Upper lobe of left lung (tissue), 6 donors: Measurements from ENCODE around the gene HHAT. TPM values are rescaled to one million over a fixed set of nuclear protein-coding genes. Genes with fewer than 3 reads are reported as not detected.
A peak's percentile ranks its signal among the peaks of the same experiment; 100 is the strongest.

Source experiments
- ATAC-seq, 2 donors: fragments of 200-7000 bp; cut with Tn5 transposase; one replicate each; pipeline ENCODE4 v1.9.1; 2022; ENCODE audit warnings: mild to moderate bottlenecking in 2 of 2, moderate library complexity in 2 of 2; ENCODE audit not compliant: low FRiP score in 2 of 2
- DNase-seq, 2 donors: peaks; one replicate each; pipeline ENCODE4 v3.0.0-alpha.2; 2019 to 2020
- H3K27ac ChIP-seq, 4 donors: fragments of 200-600 bp; sonication (generic); one replicate each; pipeline ENCODE4 v1.5.1; 2016 to 2019
- H3K27me3 ChIP-seq, 4 donors: fragments of 200-600 bp; sonication (generic); one replicate each; pipeline ENCODE4 v1.5.1; 2017 to 2019
- H3K36me3 ChIP-seq, 4 donors: fragments of 200-600 bp; sonication (generic); one replicate each; pipeline ENCODE4 v1.5.1; 2016 to 2019
- H3K4me1 ChIP-seq, 4 donors: fragments of 200-600 bp; sonication (generic); one replicate each; pipeline ENCODE4 v1.5.1; 2018 to 2019
- H3K4me3 ChIP-seq, 4 donors: fragments of 200-600 bp; sonication (generic); one replicate each; pipeline ENCODE4 v1.5.1; 2017 to 2019; ENCODE audit warnings: mild to moderate bottlenecking in 2 of 4, moderate library complexity in 1 of 4
- H3K9me3 ChIP-seq, 4 donors: fragments of 200-600 bp; sonication (generic); one replicate each; pipeline ENCODE4 v1.5.1; 2018 to 2019
- CTCF ChIP-seq, 6 experiments: fragments of 450-650 bp in 4 of 6; fragments of 200-600 bp in 2 of 6; sonication (generic) in 2 of 6; IDR thresholded peaks; one replicate each; pipeline ENCODE4 v1.5.1; 2016 to 2019; ENCODE audit warnings: antibody characterized with exemption in 6 of 6
- EP300 ChIP-seq, 4 donors: sonication (generic); formaldehyde crosslinking; IDR thresholded peaks; one replicate each; pipeline ENCODE4 v1.5.1; 2017; ENCODE audit warnings: antibody characterized with exemption in 4 of 4, control low read depth in 2 of 4
- POLR2A ChIP-seq, 4 donors: fragments of 450-650 bp; IDR thresholded peaks; one replicate each; pipeline ENCODE4 v1.5.1; 2016 to 2017; ENCODE audit warnings: antibody characterized with exemption in 4 of 4, mild to moderate bottlenecking in 2 of 4
- POLR2AphosphoS5 ChIP-seq, 2 donors: sonication (generic); formaldehyde crosslinking; IDR thresholded peaks; one replicate each; pipeline ENCODE4 v1.5.1; 2017; ENCODE audit warnings: antibody characterized with exemption in 2 of 2
- WGBS, 2 donors: methylation state at CpG; one replicate each; pipeline ENCODE4 v1.1.5; 2017 to 2018; 5-methylcytosine and 5-hydroxymethylcytosine counted together
- total RNA-seq, 6 donors: library from RNA; depleted of rRNA in 4 of 6; stranded (reverse); fragments of >200 nt in 4 of 6; gene quantifications; one replicate each; pipeline versions ENCODE4 v1.1.0 to v1.2.1, GENCODE V29; 2016 to 2021
- donor health status: DM: no; HTN: no; CAD: no; lungs with moderate emphysema.
- donor health status: DM: no; HTN: yes; CAD: no; lungs with severe emphysema.

HHAT gene
- total RNA-seq, 6 donors from 2014 or later, result 4.6 to 8.1 (median 5.7) TPM

- Histone ChIP-seq H3K9me3 (no peaks in the 10 kb centered on the region), H3K27ac (no peak overlapping the region), H3K36me3 (no peaks in the 10 kb centered on the region), H3K4me3 (no peak overlapping the region), H3K4me1 (peaks cover 0 to 3% (median 0%) of the 10 kb centered on the region in 4 donors), H3K27me3 (no peaks in the 10 kb centered on the region)
- ATAC-seq, result no peak
- TF ChIP-seq CTCF (IDR thresholded peaks at IDR 0.05) (no peak), POLR2AphosphoS5 (IDR thresholded peaks at IDR 0.05) (no peak), POLR2A (IDR thresholded peaks at IDR 0.05) (no peak)
- no peak for DNase-seq
- 77 to 89% methylated on average over 1 of the region's 1 CpG for WGBS, 2 donors
Observed at GRCh38 chr1:210437781-210438180, 109.1 kb downstream of the HHAT start.

- Histone ChIP-seq H3K4me1 (peaks cover 0 to 3% (median 0%) of the 10 kb centered on the region in 4 donors), H3K4me3 (no peak overlapping the region), H3K9me3 (no peaks in the 10 kb centered on the region), H3K27me3 (no peaks in the 10 kb centered on the region), H3K36me3 (no peaks in the 10 kb centered on the region), H3K27ac (no peak overlapping the region)
- 71 to 77% methylated on average over 7 of the region's 7 CpGs for WGBS, 2 donors
- no peak for DNase-seq
- peak in 1 of 2 donors; percentile 38 for ATAC-seq
- no peak for TF ChIP-seq CTCF (IDR thresholded peaks at IDR 0.05)
- no peak for TF ChIP-seq POLR2AphosphoS5 (IDR thresholded peaks at IDR 0.05)
- TF ChIP-seq EP300 (IDR thresholded peaks at IDR 0.05), result no peak
- TF ChIP-seq POLR2A (IDR thresholded peaks at IDR 0.05), result no peak
Observed at GRCh38 chr1:210438928-210439841, 110.5 kb downstream of the HHAT start.

- H3K36me3 ChIP-seq, result no peaks in the 10 kb centered on the region
- ATAC-seq (no peak), DNase-seq (no peak)
- TF ChIP-seq EP300 (IDR thresholded peaks at IDR 0.05) (no peak), POLR2A (IDR thresholded peaks at IDR 0.05) (no peak), POLR2AphosphoS5 (IDR thresholded peaks at IDR 0.05) (no peak), CTCF (IDR thresholded peaks at IDR 0.05) (no peak)
- H3K27ac ChIP-seq, result no peak overlapping the region
- H3K9me3 ChIP-seq, result no peaks in the 10 kb centered on the region
- 93 to 95% methylated on average over 3 of the region's 3 CpGs for WGBS, 2 donors
- H3K27me3 ChIP-seq, result no peaks in the 10 kb centered on the region
- H3K4me1 ChIP-seq, result peaks cover 0 to 3% (median 0%) of the 10 kb centered on the region in 4 donors
- no peak overlapping the region for H3K4me3 ChIP-seq
Observed at GRCh38 chr1:210440081-210440480, 111.4 kb downstream of the HHAT start.

GRCh38 chr1:210441028-210441427 lies 112.3 kb downstream of the HHAT start:
- H3K4me1 ChIP-seq, result peaks cover 0 to 3% (median 0%) of the 10 kb centered on the region in 4 donors
- H3K36me3 ChIP-seq, result no peaks in the 10 kb centered on the region
- TF ChIP-seq POLR2A (IDR thresholded peaks at IDR 0.05) (no peak), CTCF (IDR thresholded peaks at IDR 0.05) (no peak), EP300 (IDR thresholded peaks at IDR 0.05) (no peak), POLR2AphosphoS5 (IDR thresholded peaks at IDR 0.05) (no peak)
- H3K9me3 ChIP-seq, result no peaks in the 10 kb centered on the region
- H3K27ac ChIP-seq, result no peak overlapping the region
- WGBS, 2 donors, result 100% methylated on average over 1 of the region's 1 CpG
- H3K27me3 ChIP-seq, result no peaks in the 10 kb centered on the region
- no peak overlapping the region for H3K4me3 ChIP-seq
- no peak for DNase-seq
- ATAC-seq, result no peak

- H3K4me1 ChIP-seq, result no peaks in the 10 kb centered on the region
- H3K27me3 ChIP-seq, result no peaks in the 10 kb centered on the region
- DNase-seq (no peak), ATAC-seq (no peak)
- no peak overlapping the region for H3K4me3 ChIP-seq
- TF ChIP-seq CTCF (IDR thresholded peaks at IDR 0.05), result no peak
- no peak for TF ChIP-seq POLR2AphosphoS5 (IDR thresholded peaks at IDR 0.05)
- TF ChIP-seq POLR2A (IDR thresholded peaks at IDR 0.05), result no peak
- TF ChIP-seq EP300 (IDR thresholded peaks at IDR 0.05), result no peak
- H3K9me3 ChIP-seq, result no peaks in the 10 kb centered on the region
- no peaks in the 10 kb centered on the region for H3K36me3 ChIP-seq
- H3K27ac ChIP-seq, result no peak overlapping the region
Observed at GRCh38 chr1:210445485-210445884, 116.8 kb downstream of the HHAT start.
